DOHH2 (cell line): ENCODE measurements around the gene TEKT5.

Source experiments
- H3F3A ChIP-seq: fragments of 200-600 bp; sonication (generic), shearing (Covaris generic); 2 replicates; pipeline ENCODE4 v1.6.0; 2016; ENCODE audit warnings: antibody characterized with exemption, mild to moderate bottlenecking; ENCODE audit not compliant: control insufficient read depth, insufficient read depth
- H3K27ac ChIP-seq: fragments of 200-600 bp; sonication (generic); 2 replicates; pipeline ENCODE4 v1.5.1; 2014; ENCODE audit warnings: low read depth, mild to moderate bottlenecking, low read length, moderate library complexity
- H3K27me3 ChIP-seq: fragments of 200-600 bp; sonication (generic); 2 replicates; pipeline ENCODE4 v1.6.1; 2014; ENCODE audit warnings: mild to moderate bottlenecking, low read length, mixed read lengths; ENCODE audit not compliant: control insufficient read depth
- H3K36me3 ChIP-seq: fragments of 200-600 bp; sonication (generic); 2 replicates; pipeline ENCODE4 v1.6.1; 2014; ENCODE audit warnings: mild to moderate bottlenecking, low read length, moderate library complexity, mixed read lengths; ENCODE audit not compliant: control insufficient read depth
- H3K4me1 ChIP-seq: fragments of 200-600 bp; sonication (generic); 2 replicates; pipeline ENCODE4 v1.6.1; 2014; ENCODE audit warnings: mild to moderate bottlenecking, low read length, mixed read lengths; ENCODE audit not compliant: control insufficient read depth
- H3K4me2 ChIP-seq: fragments of 200-600 bp; sonication (generic); 2 replicates; pipeline ENCODE4 v1.6.0; 2014; ENCODE audit warnings: mild to moderate bottlenecking, low read length, moderate library complexity
- H3K4me3 ChIP-seq: fragments of 200-600 bp; sonication (generic); 2 replicates; pipeline ENCODE4 v1.5.1; 2014; ENCODE audit warnings: mild to moderate bottlenecking, low read length, mixed read lengths
- H3K79me2 ChIP-seq: fragments of 200-600 bp; sonication (generic); 2 replicates; pipeline ENCODE4 v1.6.1; 2014; ENCODE audit warnings: mild to moderate bottlenecking, low read length, mixed read lengths; ENCODE audit not compliant: control insufficient read depth
- H3K9me2 ChIP-seq: fragments of 200-600 bp; sonication (generic); replicated peaks from 2 replicates; pipeline ENCODE4 v1.6.1; 2014; ENCODE audit warnings: mild to moderate bottlenecking, low read length, mixed read lengths; ENCODE audit not compliant: control insufficient read depth
- H3K9me3 ChIP-seq: fragments of 200-600 bp; sonication (generic); 2 replicates; pipeline ENCODE4 v1.6.1; 2014; ENCODE audit warnings: antibody characterized with exemption, low read length, mixed read lengths; ENCODE audit not compliant: control insufficient read depth, insufficient read depth
- H4K20me1 ChIP-seq: fragments of 200-600 bp; sonication (generic); 2 replicates; pipeline ENCODE4 v1.6.0; 2014; ENCODE audit warnings: low read depth, mild to moderate bottlenecking, antibody characterized with exemption, low read length, moderate library complexity; ENCODE audit not compliant: control insufficient read depth, insufficient read depth
- EZH2phosphoT487 ChIP-seq: fragments of 200-600 bp; sonication (generic); IDR thresholded peaks from 2 replicates; pipeline ENCODE4 v1.6.1; 2017; ENCODE audit warnings: borderline replicate concordance, mild to moderate bottlenecking, antibody characterized with exemption, low read length, moderate library complexity, mixed read lengths
- TF ChIP-seq, protein P1 (sequence below): fragments of 200-600 bp; sonication (generic); IDR thresholded peaks from one replicate; pipeline ENCODE4 v1.5.1; 2014; ENCODE audit warnings: antibody characterized with exemption, mild to moderate bottlenecking, low read depth, low read length; ENCODE audit not compliant: poor library complexity, severe bottlenecking

TEKT5 gene

DNA sequence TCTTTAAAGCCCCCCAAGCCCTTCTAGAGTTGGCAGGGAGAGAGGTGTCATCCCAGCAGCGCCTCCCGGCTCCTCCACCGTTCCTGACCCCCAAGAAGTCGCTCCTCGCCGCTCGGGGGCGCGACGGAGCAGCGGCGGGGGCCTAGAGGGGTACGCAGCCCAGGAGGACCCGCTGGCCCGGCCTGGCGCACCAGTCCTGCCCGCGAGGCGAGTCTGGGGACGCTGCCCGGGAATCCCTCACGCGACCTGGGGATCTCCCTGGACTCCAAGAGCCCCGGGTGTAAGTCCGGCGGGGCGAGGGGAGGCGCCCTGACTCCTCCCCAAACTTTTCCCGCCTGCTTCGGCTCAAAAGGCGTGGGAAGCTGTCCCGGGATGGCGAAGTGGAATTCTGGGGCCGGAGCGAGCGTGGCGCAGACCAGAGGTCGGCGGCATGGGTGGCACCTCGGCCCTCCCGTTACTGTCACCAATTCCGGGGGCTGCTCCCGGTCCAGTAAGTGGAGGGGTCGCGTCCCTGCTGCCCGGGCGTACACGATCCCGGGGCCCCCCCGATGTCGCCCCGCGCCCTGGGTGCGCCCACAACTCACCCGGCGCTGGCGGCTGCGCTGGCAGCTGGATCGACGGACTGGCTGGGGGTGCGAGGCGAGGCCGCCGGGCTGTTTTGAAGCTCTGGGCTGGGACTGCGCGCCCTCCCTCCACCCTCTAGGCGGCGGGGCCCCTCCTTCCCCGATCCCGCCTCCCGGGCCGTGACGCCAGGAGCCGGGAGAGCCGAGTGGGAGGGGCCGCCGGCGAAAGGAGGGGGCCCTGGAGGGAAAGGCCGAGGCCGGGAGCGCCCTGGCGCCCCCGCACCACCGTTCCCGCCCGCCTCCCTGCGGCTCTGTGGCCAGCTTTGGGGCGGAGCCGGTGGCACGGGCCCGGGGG is 114.5 kb downstream of the TEKT5 start, which contains the start of gene EMP2:
EMP2 (minus strand) TSS at position 634 of the 918 bp plus-strand sequence. CDS start 32,981 bp downstream, outside the sequence.
- no peak within 1 kb of the TSS for H3K4me2 ChIP-seq
- TF ChIP-seq, protein P1, sequence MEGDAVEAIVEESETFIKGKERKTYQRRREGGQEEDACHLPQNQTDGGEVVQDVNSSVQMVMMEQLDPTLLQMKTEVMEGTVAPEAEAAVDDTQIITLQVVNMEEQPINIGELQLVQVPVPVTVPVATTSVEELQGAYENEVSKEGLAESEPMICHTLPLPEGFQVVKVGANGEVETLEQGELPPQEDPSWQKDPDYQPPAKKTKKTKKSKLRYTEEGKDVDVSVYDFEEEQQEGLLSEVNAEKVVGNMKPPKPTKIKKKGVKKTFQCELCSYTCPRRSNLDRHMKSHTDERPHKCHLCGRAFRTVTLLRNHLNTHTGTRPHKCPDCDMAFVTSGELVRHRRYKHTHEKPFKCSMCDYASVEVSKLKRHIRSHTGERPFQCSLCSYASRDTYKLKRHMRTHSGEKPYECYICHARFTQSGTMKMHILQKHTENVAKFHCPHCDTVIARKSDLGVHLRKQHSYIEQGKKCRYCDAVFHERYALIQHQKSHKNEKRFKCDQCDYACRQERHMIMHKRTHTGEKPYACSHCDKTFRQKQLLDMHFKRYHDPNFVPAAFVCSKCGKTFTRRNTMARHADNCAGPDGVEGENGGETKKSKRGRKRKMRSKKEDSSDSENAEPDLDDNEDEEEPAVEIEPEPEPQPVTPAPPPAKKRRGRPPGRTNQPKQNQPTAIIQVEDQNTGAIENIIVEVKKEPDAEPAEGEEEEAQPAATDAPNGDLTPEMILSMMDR: no peak
- peak; percentile 50; the same call in 1 of the 2 replicates for TF ChIP-seq EZH2phosphoT487
- peaks cover 66% of the 10 kb centered on the region for H3K27me3 ChIP-seq
- H3K9me2 ChIP-seq: no peaks in the 10 kb centered on the region
- H3F3A ChIP-seq: no peaks in the 10 kb centered on the region
- no peak within 1 kb of the TSS for H3K4me3 ChIP-seq
- H3K27ac ChIP-seq: no peak within 1 kb of the TSS
- no peaks in the 10 kb centered on the region for H4K20me1 ChIP-seq
- no peaks in the 10 kb centered on the region for H3K9me3 ChIP-seq
- H3K4me1 ChIP-seq: no peaks in the 10 kb centered on the region
- no peaks in the 10 kb centered on the region for H3K36me3 ChIP-seq
- H3K79me2 ChIP-seq: no peaks in the 10 kb centered on the region

DNA sequence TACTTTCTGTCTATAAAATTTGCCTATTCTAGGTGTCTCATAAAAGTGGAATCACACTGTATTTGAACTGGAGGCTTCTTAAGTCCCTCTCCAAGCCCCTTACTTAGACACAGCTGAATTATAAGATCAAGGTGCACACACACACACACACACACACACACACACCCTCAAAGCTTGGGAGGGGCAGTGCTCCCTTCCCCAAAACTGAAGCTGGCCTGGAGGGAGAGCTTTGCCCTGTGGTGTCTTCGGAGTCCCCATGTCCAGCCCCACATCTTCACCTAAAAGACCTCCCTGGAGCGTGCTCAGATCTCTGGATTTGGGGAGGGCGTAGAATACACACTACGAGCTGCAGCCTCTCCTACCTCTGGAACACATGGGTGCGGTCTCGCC is 115.2 kb downstream of the TEKT5 start:
- Histone ChIP-seq H3K27ac (no peak overlapping the region), H3F3A (no peaks in the 10 kb centered on the region), H3K79me2 (no peaks in the 10 kb centered on the region), H3K9me2 (no peaks in the 10 kb centered on the region), H3K4me2 (no peak overlapping the region), H4K20me1 (no peaks in the 10 kb centered on the region), H3K36me3 (no peaks in the 10 kb centered on the region), H3K4me3 (no peak overlapping the region), H3K4me1 (no peaks in the 10 kb centered on the region), H3K9me3 (no peaks in the 10 kb centered on the region), H3K27me3 (peaks cover 66% of the 10 kb centered on the region)
- TF ChIP-seq, protein P1: no peak
- no peak for TF ChIP-seq EZH2phosphoT487

DNA sequence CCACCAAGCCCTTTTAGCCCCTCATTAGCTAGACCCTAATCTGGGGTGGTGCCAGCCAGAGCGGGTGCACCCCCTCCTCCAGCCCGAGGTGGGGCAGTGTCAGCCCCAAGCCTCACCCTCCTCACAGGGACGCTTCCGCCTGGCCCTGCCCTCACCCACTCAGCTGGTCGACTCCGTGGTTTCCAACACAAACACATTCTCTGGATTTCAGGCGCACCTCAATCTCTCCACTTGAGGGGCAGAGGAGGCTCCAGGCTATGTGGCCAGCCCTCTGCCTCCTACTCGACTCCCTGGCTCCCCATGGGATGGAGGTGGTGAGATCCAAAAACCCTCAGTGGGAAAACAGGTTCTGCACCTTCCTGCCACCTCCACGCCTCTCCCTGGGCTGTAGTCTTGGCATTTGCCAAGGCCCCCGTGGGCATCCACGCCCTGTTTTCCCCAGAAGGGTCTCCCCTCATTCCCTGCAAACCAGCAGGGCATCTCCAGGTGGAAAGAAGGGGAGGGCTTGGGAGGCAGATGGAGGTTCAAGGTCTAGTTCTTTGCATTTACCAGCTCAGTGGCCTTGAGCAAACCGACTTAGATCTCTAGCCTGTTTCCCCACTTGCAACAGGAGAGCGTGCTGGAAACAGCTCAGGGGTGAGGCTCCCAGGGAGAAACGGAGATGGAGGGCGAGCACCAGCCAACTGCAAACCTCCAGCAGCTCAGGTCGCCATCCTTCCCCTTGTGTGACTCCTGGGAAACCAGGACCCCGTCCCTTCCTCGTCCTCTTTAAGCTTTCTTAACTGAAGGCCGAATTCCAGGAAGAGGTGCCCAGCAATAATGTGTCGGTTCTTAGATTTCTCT is 116.0 kb downstream of the TEKT5 start:
- Histone ChIP-seq H3K79me2 (no peaks in the 10 kb centered on the region), H3K27ac (no peak overlapping the region), H3K36me3 (no peaks in the 10 kb centered on the region), H3K27me3 (peaks cover 64% of the 10 kb centered on the region), H3K4me1 (no peaks in the 10 kb centered on the region), H3K9me3 (no peaks in the 10 kb centered on the region), H3K4me3 (no peak overlapping the region), H3F3A (no peaks in the 10 kb centered on the region), H4K20me1 (no peaks in the 10 kb centered on the region), H3K9me2 (no peaks in the 10 kb centered on the region), H3K4me2 (no peak overlapping the region)
- TF ChIP-seq, protein P1: no peak
- no peak for TF ChIP-seq EZH2phosphoT487
